Measurements from ENCODE around the gene RYR2. TPM values are rescaled to one million over a fixed set of nuclear protein-coding genes. Genes with fewer than 3 reads are reported as not detected.

The RYR2 gene
- total RNA-seq, 1 donor from 2014 or later: 0.19 TPM

DNA sequence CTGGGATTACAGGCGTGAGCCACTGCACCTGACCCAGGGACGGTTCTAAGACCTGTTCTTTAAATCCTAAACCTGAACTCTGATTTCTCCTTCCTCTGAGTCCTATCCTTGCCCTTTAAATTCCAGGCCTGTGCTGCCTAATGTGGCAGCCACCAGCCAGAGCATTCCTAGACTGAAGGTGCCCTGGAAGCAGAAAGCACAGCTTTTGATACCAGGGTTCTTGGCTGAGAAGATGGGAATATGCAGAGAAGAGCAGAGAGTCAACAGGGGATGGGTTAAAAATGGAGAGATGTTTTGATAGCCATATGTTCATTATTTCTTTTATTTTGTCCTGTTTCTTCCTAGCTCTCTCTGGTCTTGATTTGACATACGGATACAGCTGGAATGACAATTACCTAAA, 49.7 kb downstream of the RYR2 start:
- Mint-ChIP-seq H3K27me3 (no peaks in the 10 kb centered on the region), H3K4me3 (ENCODE audit: low read depth) (no peak overlapping the region), H3K4me1 (ENCODE audit: low read depth) (no peaks in the 10 kb centered on the region), H3K36me3 (ENCODE audit: insufficient read depth) (no peaks in the 10 kb centered on the region), H3K27ac (no peak overlapping the region), H3K9me3 (ENCODE audit: low read depth) (no peaks in the 10 kb centered on the region)
- TF ChIP-seq, protein P1, sequence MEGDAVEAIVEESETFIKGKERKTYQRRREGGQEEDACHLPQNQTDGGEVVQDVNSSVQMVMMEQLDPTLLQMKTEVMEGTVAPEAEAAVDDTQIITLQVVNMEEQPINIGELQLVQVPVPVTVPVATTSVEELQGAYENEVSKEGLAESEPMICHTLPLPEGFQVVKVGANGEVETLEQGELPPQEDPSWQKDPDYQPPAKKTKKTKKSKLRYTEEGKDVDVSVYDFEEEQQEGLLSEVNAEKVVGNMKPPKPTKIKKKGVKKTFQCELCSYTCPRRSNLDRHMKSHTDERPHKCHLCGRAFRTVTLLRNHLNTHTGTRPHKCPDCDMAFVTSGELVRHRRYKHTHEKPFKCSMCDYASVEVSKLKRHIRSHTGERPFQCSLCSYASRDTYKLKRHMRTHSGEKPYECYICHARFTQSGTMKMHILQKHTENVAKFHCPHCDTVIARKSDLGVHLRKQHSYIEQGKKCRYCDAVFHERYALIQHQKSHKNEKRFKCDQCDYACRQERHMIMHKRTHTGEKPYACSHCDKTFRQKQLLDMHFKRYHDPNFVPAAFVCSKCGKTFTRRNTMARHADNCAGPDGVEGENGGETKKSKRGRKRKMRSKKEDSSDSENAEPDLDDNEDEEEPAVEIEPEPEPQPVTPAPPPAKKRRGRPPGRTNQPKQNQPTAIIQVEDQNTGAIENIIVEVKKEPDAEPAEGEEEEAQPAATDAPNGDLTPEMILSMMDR (IDR thresholded peaks at IDR 0.05; ENCODE audit: unreplicated experiment): no peak
- no peak for DNase-seq (ENCODE audit: low spot score, unreplicated experiment)

DNA sequence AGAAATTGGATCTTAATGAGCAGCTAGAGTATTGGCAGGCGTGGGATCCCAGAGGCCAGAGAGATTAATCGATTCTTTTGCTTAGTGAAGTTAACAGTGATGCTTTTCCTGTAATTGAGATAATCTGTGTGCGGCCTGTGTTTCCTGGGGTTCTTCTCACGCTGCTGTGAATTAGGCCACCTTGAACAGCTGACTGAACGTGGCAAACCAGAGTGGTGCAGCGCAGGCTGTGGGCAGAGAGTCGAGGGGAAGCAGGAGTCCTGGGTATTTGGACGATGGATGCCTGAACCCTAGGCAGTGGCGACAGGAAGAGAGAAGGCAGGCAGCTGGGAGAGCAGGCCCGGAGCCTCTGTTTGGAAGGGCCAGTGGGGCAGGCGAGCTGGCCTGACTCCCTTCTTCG, 51.7 kb downstream of the RYR2 start:
- Mint-ChIP-seq H3K36me3 (ENCODE audit: insufficient read depth) (no peaks in the 10 kb centered on the region), H3K4me1 (ENCODE audit: low read depth) (no peaks in the 10 kb centered on the region), H3K4me3 (ENCODE audit: low read depth) (no peak overlapping the region), H3K9me3 (ENCODE audit: low read depth) (no peaks in the 10 kb centered on the region), H3K27me3 (peaks cover 3% of the 10 kb centered on the region), H3K27ac (no peak overlapping the region)
- DNase-seq (ENCODE audit: low spot score, unreplicated experiment): no peak
- TF ChIP-seq, protein P1 (IDR thresholded peaks at IDR 0.05; ENCODE audit: unreplicated experiment): no peak

DNA sequence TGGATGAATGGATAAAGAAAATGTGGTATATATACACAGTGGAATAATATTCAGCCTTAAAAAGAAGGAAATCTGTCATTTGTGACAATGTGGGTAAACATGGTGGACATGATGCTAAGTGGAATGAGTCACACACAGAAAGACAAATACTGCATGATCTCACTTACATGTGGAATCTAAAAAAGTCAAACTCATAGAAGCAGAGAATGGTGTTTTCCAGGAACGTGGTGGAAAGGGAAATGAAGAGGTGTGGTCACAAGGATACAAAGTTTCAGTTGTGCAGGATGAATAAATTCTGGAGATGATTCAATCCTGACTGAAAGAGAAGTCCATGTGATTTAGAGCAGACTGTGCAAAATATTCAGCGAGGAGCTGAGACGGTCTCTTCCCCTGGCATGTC, 56.6 kb downstream of the RYR2 start:
- Mint-ChIP-seq H3K4me1 (ENCODE audit: low read depth) (no peaks in the 10 kb centered on the region), H3K4me3 (ENCODE audit: low read depth) (no peak overlapping the region), H3K9me3 (ENCODE audit: low read depth) (no peaks in the 10 kb centered on the region), H3K27me3 (peaks cover 6% of the 10 kb centered on the region), H3K27ac (no peak overlapping the region), H3K36me3 (ENCODE audit: insufficient read depth) (no peaks in the 10 kb centered on the region)
- DNase-seq (ENCODE audit: low spot score, unreplicated experiment): no peak
- TF ChIP-seq, protein P1 (IDR thresholded peaks at IDR 0.05; ENCODE audit: unreplicated experiment): no peak

DNA sequence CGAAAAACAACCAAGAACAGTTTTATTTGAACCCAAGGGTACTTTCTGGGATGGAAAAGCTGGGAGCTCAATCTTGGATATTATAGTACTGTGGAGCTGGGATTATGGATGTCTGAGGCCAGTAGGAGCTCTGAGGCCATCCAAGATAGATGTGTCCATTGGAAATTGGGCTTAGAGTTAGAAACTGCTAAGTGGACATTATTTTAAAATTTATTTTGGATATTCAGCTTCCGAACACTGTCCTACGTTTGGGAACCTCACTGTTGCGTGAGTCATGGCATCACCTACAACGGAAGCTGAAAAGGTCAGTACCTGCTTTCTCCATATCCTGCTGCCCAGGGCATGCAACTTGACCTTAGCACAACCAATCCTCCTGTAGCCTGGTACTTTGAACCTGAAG, 61.0 kb downstream of the RYR2 start:
- no peak overlapping the region for H3K27ac Mint-ChIP-seq
- H3K9me3 Mint-ChIP-seq (ENCODE audit: low read depth): no peaks in the 10 kb centered on the region
- H3K4me1 Mint-ChIP-seq (ENCODE audit: low read depth): no peaks in the 10 kb centered on the region
- H3K36me3 Mint-ChIP-seq (ENCODE audit: insufficient read depth): no peaks in the 10 kb centered on the region
- H3K4me3 Mint-ChIP-seq (ENCODE audit: low read depth): no peak overlapping the region
- DNase-seq (ENCODE audit: low spot score, unreplicated experiment): no peak
- H3K27me3 Mint-ChIP-seq: peaks cover 6% of the 10 kb centered on the region
- TF ChIP-seq, protein P1 (IDR thresholded peaks at IDR 0.05; ENCODE audit: unreplicated experiment): no peak

DNA sequence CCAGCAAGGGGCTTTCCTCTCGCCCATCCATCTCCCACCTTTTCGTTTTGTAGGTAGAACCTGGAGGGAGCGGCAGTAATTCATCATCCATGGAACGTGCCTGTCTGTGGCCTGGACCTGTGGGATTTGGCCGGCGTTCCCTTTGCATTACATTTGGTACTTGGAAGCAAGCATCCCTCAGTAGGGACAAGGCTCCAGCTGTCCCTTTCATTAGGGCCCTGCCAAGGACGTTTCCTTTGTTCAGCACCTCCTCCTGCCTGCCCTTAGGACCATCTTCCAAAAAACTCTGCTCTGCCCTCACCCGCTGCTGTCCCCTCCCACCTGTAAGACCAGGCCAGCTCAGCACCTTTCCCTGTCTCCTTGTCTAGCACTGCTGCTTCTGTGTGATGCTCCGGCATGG, 62.1 kb downstream of the RYR2 start:
- no peak for DNase-seq (ENCODE audit: low spot score, unreplicated experiment)
- no peaks in the 10 kb centered on the region for H3K27me3 Mint-ChIP-seq
- TF ChIP-seq, protein P1 (IDR thresholded peaks at IDR 0.05; ENCODE audit: unreplicated experiment): no peak
- no peak overlapping the region for H3K27ac Mint-ChIP-seq
- H3K9me3 Mint-ChIP-seq (ENCODE audit: low read depth): no peaks in the 10 kb centered on the region
- no peaks in the 10 kb centered on the region for H3K4me1 Mint-ChIP-seq (ENCODE audit: low read depth)
- H3K36me3 Mint-ChIP-seq (ENCODE audit: insufficient read depth): no peaks in the 10 kb centered on the region
- no peak overlapping the region for H3K4me3 Mint-ChIP-seq (ENCODE audit: low read depth)

All from progenitor cell of endocrine pancreas (in vitro differentiated cells).